Epithelial cell of proximal tubule (primary cell): ENCODE measurements around the gene ADRM1. TPM values are rescaled to one million over a fixed set of nuclear protein-coding genes. Genes with fewer than 3 reads are reported as not detected.

Source experiments
- DNase-seq: peaks from one replicate; pipeline ENCODE4 v3.0.0-alpha.2; 2011; ENCODE audit warnings: low read depth
- H3K4me3 ChIP-seq: 2 replicates; pipeline ENCODE4 v1.5.1; 2011; ENCODE audit warnings: low read depth, mild to moderate bottlenecking, low read length
- total RNA-seq: library from RNA; depleted of rRNA; stranded (reverse); fragments of >200 nt; gene quantifications from 2 replicates; pipeline ENCODE4 v1.2.3, GENCODE V29; 2015
- TF ChIP-seq, protein P1 (sequence below): conservative IDR thresholded peaks from 2 replicates; pipeline ENCODE4 v1.5.1; 2012; ENCODE audit warnings: low read depth, mild to moderate bottlenecking, low read length

Gene ADRM1
- total RNA-seq, 1 donor from 2014 or later: 227 TPM

- DNase-seq: no peak
- no peak overlapping the region for H3K4me3 ChIP-seq
- TF ChIP-seq, protein P1, sequence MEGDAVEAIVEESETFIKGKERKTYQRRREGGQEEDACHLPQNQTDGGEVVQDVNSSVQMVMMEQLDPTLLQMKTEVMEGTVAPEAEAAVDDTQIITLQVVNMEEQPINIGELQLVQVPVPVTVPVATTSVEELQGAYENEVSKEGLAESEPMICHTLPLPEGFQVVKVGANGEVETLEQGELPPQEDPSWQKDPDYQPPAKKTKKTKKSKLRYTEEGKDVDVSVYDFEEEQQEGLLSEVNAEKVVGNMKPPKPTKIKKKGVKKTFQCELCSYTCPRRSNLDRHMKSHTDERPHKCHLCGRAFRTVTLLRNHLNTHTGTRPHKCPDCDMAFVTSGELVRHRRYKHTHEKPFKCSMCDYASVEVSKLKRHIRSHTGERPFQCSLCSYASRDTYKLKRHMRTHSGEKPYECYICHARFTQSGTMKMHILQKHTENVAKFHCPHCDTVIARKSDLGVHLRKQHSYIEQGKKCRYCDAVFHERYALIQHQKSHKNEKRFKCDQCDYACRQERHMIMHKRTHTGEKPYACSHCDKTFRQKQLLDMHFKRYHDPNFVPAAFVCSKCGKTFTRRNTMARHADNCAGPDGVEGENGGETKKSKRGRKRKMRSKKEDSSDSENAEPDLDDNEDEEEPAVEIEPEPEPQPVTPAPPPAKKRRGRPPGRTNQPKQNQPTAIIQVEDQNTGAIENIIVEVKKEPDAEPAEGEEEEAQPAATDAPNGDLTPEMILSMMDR: no peak
Observed at GRCh38 chr20:62269378-62269777, 33.4 kb upstream of the ADRM1 start.

DNA sequence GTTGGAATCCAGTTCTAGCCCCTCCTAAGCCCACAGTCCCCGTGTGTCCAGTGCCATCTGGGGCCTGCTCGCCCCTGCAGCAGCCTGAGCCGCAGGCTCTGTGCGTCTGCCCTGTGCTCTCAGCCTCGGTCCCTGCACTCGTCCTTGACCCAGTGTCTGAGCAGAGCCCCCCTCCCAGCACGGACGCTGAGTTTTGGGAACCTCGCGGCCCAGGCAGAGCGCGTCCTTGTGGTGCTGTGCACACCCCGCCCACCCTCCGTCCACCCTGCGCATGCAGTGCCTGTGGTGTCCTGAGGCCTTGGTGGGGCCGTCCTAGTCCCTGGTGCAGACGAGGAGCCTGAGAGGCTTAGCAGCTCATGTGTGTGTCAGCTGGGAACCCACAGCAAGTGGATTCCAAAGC lies 32.9 kb upstream of the ADRM1 start:
- DNase-seq: no peak
- TF ChIP-seq, protein P1: no peak
- H3K4me3 ChIP-seq: no peak overlapping the region

DNA sequence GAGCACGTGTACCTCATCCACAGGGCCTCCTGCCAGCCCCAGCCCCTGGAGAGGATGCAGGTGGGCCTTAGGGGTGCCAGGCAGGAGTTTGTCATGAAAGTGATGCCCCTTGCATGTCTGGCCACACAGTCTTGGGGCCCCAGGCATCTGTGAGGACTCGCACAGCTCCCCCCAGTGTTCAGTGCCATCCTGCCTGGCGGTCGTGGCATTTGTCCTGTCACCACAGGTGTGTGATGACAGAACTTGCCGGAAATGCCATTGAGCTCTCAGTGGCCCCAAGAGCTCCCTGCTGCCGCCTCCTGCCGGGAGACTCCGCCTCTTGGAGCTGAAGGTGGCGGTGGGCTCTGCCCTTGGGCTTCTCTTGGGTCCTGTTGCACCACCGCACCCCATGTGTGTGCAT lies 30.6 kb upstream of the ADRM1 start:
- no peak overlapping the region for H3K4me3 ChIP-seq
- TF ChIP-seq, protein P1: no peak
- no peak for DNase-seq

DNA sequence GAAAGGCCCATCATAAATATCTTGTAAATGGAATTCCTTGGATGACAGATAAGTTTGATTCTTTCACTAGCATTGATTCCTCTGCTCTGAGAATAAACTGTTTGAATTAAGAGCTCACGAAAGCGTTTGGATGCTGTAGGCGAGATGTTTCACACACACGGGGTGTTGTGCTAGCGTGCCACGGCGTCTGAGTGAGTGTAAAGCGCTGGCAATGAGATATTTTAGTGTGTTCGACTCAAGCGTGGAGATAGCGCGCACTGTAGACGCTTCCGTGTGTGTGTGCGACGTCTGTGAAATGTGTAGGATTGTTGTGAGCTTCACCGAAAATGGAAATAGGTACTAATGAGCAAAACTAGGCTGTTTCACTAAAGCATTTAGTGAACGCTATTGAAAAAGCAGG lies 29.4 kb upstream of the ADRM1 start:
- no peak for DNase-seq
- TF ChIP-seq, protein P1: no peak
- H3K4me3 ChIP-seq: no peak overlapping the region

DNA sequence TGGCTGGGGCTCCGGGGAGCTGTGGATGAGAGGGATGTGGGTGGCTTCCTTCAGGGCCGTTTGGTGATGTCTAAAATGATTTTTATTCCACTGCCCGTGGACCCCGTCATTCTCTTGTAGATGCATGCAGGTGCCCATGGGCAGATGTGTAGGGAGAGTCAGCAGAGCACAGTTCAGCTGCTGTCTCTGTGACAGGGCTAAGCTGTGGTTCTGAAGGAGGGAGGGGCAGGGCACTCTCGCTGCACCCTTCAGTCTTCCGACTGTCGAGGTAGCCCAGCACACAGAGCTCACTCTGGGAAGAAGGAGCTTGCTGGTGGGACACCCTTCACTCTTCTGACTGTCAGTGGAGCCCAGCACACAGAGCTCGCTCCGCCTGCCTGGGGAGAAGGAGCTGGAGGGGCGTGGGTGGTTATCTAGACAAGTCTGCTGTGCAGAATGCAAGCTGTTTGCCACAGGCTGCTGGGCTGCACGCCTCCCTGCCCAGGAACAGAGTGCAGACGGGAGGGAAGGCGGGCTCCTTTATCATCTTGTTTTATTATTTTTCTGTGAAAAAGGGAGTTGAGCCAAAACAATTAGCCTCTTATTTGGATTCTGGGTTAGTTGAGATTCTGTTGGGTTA lies 28.4 kb upstream of the ADRM1 start:
- TF ChIP-seq, protein P1: no peak

GRCh38 chr20:62275219-62275618 lies 27.6 kb upstream of the ADRM1 start:
- H3K4me3 ChIP-seq: no peak overlapping the region
- DNase-seq: no peak
- TF ChIP-seq, protein P1: no peak

More for the DNA sequence above, 28.4 kb upstream of the ADRM1 start:
- no peak for DNase-seq
- no peak overlapping the region for H3K4me3 ChIP-seq

DNA sequence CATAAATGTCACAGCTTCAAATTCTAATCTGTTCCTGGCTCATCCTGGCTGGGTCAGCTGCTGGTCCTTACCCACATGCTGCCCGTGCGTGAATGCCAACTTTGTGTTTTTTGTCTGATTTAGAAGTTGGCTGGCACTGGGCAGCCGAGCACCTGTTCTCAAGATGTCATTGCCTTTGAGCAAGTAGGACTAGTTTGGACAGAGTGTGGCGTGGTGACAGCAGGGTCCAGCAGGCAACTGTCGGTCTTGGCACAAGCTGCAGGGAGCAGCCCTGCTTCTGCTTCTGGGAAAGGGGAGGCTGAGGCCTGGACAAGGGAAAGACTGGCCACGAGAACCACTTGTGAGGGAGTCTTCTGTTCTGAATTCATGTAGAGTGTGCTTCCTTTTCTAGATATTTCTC lies 26.4 kb upstream of the ADRM1 start:
- H3K4me3 ChIP-seq: no peak overlapping the region
- no peak for DNase-seq
- TF ChIP-seq, protein P1: no peak
